Neural cell (in vitro differentiated cells): Measurements from ENCODE around the gene NPFFR2.

Experiments used
- EP300 ChIP-seq: fragments of 450-650 bp; conservative IDR thresholded peaks from 2 replicates; pipeline ENCODE4 v1.6.1; 2014; ENCODE audit warnings: antibody characterized with exemption, mild to moderate bottlenecking, moderate library complexity; ENCODE audit not compliant: poor library complexity, severe bottlenecking
- EZH2 ChIP-seq: fragments of 200-600, 300-800 bp; shearing (Covaris generic), sonication (generic); IDR thresholded peaks from 2 replicates; pipeline ENCODE4 v1.6.1; 2014; ENCODE audit warnings: antibody characterized with exemption, low read length, borderline replicate concordance, mild to moderate bottlenecking; ENCODE audit not compliant: insufficient read depth, poor library complexity, severe bottlenecking
- RAD21 ChIP-seq: fragments of 450-650 bp; conservative IDR thresholded peaks from 2 replicates; pipeline ENCODE4 v1.6.1; 2014; ENCODE audit warnings: antibody characterized with exemption, mild to moderate bottlenecking, moderate library complexity
- TF ChIP-seq, protein P1 (sequence below): fragments of 450-650 bp; IDR thresholded peaks from 2 replicates; pipeline ENCODE4 v1.5.1; 2014; ENCODE audit warnings: antibody characterized with exemption, mild to moderate bottlenecking, moderate library complexity; ENCODE audit not compliant: poor library complexity, severe bottlenecking

DNA sequence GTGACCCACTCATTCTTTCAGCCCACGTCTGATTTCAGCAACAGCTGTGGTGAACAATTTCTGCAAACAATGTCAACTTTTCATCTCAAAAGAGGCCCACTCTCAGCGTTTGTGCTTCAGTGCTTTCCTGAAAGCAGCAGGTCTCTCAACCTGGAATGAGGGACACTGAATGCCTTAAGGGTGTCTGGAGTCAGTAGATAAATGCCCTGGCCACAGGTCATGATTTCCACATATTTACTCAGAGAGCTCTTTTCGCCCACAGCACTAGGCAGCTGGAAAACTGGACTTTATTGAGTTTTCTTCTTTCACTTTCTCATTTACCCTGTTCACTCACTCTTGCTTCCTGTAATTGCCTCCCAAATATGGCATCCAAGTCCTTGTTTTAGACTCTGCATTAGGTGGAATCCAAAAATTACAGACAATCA, 52.8 kb downstream of the NPFFR2 start:
- TF ChIP-seq EZH2 (no peak), EP300 (no peak), RAD21 (no peak)
- TF ChIP-seq, protein P1, sequence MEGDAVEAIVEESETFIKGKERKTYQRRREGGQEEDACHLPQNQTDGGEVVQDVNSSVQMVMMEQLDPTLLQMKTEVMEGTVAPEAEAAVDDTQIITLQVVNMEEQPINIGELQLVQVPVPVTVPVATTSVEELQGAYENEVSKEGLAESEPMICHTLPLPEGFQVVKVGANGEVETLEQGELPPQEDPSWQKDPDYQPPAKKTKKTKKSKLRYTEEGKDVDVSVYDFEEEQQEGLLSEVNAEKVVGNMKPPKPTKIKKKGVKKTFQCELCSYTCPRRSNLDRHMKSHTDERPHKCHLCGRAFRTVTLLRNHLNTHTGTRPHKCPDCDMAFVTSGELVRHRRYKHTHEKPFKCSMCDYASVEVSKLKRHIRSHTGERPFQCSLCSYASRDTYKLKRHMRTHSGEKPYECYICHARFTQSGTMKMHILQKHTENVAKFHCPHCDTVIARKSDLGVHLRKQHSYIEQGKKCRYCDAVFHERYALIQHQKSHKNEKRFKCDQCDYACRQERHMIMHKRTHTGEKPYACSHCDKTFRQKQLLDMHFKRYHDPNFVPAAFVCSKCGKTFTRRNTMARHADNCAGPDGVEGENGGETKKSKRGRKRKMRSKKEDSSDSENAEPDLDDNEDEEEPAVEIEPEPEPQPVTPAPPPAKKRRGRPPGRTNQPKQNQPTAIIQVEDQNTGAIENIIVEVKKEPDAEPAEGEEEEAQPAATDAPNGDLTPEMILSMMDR: no peak
